A549 (cell line): ENCODE measurements around the gene INHA.

Experiments
- CTCF ChIP-seq: fragments of >200 bp; sonication (Bioruptor Twin); formaldehyde crosslinking; IDR thresholded peaks from 3 replicates; pipeline ENCODE4 v1.5.1; 2016
- POLR2A ChIP-seq: IDR thresholded peaks from 2 replicates; pipeline ENCODE4 v1.6.1; 2012; ENCODE audit warnings: mild to moderate bottlenecking, low read length

DNA sequence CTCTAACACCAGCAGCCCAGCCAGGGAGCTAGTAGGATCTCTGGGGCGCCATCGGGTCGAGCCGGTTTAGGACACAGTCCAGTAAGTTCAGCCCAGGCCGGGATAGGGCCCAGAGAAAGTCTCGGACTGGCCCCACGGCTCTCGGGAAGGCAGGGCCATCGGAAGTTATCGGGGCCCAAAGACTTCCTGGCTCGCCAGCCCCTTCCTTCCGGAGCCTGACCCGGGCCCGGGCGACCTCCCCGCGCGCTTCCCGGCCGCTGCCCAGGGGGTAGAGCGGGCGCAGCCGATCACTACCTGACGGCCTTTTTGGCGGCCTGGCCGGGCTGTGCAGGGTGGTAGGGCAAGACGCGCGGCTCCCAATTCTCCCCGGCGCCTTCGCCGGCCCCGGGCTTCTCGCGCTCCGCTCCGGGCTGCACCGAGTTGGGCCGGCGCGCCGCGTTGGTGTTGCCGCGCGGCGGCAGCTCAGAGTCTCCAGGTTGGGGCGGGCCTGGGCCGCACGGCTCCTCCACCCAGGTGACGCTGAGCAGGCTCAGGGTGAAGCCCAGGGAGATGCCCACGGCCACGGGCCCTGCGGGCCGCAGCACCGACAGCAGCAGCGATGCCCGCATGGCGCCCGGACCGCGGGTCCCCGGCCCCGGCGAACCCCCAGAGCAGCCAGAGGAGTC, 29.0 kb upstream of the INHA start:
- TF ChIP-seq POLR2A, result no peak
- no peak for TF ChIP-seq CTCF
